ENCODE results near the gene EN2.

Gene EN2

GRCh38 chr7:155458111-155458877, at the start of gene EN2:
Gene EN2 (plus strand): TSS chr7:155458129. CDS start chr7:155458378, 249 bp downstream.
- DNase-seq (ENCODE audit: low read depth), result no peak
- H3K4me3 ChIP-seq (ENCODE audit: low read depth, low read length), result no peak within 1 kb of the TSS

GRCh38 chr7:155408651-155409586, 49.0 kb upstream of the EN2 start:
- H3K4me3 ChIP-seq (ENCODE audit: low read depth, low read length), result no peak overlapping the region
- TF ChIP-seq CTCF (IDR thresholded peaks at IDR 0.05; ENCODE audit: insufficient read depth, low read depth, low read length, missing control alignments), result no peak
- peak; percentile 13 for DNase-seq (ENCODE audit: low read depth)

More at GRCh38 chr7:155458111-155458877, at the start of gene EN2:
- no peak for TF ChIP-seq CTCF (IDR thresholded peaks at IDR 0.05; ENCODE audit: insufficient read depth, low read depth, low read length, missing control alignments)

- H3K4me3 ChIP-seq (ENCODE audit: low read depth, low read length), result no peak overlapping the region
- DNase-seq (ENCODE audit: low read depth), result no peak
- no peak for TF ChIP-seq CTCF (IDR thresholded peaks at IDR 0.05; ENCODE audit: insufficient read depth, low read depth, low read length, missing control alignments)
Observed at GRCh38 chr7:155409980-155410379, 47.9 kb upstream of the EN2 start.

GRCh38 chr7:155410431-155410830, 47.5 kb upstream of the EN2 start:
- H3K4me3 ChIP-seq (ENCODE audit: low read depth, low read length), result no peak overlapping the region
- DNase-seq (ENCODE audit: low read depth), result no peak
- TF ChIP-seq CTCF (IDR thresholded peaks at IDR 0.05; ENCODE audit: insufficient read depth, low read depth, low read length, missing control alignments), result no peak

GRCh38 chr7:155411718-155412415, 46.1 kb upstream of the EN2 start:
- H3K4me3 ChIP-seq (ENCODE audit: low read depth, low read length), result no peak overlapping the region
- no peak for TF ChIP-seq CTCF (IDR thresholded peaks at IDR 0.05; ENCODE audit: insufficient read depth, low read depth, low read length, missing control alignments)
- DNase-seq (ENCODE audit: low read depth), result no peak

- H3K4me3 ChIP-seq (ENCODE audit: low read depth, low read length), result no peak overlapping the region
- peak; percentile 66 for DNase-seq (ENCODE audit: low read depth)
- TF ChIP-seq CTCF (IDR thresholded peaks at IDR 0.05; ENCODE audit: insufficient read depth, low read depth, low read length, missing control alignments), result peak; percentile 82
Observed at GRCh38 chr7:155412416-155413253, 45.3 kb upstream of the EN2 start.

Data from GM12865 (cell line).